ENCODE results near the gene STAU1.
"Not testable (repeated sequence)": the region's sequence is repeated elsewhere in the genome, so short reads cannot be mapped to it uniquely, and the experiment has no call there.

The STAU1 gene

DNA sequence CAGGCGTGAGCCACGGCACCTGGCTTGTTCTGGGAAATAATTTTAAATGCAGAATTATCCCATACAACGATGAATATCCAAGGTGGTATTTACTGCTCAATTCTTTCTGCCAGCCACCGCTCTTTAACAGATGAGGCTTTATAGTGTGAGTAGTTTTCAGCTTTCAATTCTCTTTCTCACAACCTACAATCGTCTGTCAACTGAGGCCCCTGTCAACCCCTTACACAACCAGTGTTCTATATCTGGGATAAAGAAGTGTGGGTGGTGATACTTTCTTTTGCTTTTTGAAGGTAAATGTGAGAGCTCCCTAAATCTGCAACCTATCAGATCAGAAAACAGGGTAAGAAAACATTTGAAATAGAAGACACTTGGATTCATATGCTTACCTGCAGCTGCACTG, 22.5 kb downstream of the STAU1 start:
- DNase-seq (ENCODE audit: low spot score), result no peak

DNA sequence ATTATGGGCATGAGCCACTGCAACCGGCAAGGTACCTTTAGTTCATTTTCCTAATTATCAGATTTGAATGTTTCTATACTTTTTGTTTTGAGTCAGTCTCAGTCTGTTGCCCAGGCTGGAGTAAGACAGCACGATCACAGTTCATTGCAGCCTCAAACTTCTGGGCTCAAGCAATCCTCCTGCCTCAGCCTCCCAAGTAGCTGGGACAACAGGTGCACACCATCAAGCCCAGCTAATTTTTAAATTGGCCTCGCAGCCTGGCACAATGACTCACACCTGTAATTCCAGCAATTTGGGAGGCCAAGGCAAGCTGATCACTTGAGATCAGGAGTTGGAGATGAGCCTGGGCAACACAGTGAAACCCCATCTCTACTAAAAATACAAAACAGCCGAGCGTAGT, 24.4 kb downstream of the STAU1 start:
- no peak for DNase-seq (ENCODE audit: low spot score)

GRCh38 chr20:49161428-49162152, 26.5 kb downstream of the STAU1 start:
- DNase-seq (ENCODE audit: low spot score), result no peak

DNA sequence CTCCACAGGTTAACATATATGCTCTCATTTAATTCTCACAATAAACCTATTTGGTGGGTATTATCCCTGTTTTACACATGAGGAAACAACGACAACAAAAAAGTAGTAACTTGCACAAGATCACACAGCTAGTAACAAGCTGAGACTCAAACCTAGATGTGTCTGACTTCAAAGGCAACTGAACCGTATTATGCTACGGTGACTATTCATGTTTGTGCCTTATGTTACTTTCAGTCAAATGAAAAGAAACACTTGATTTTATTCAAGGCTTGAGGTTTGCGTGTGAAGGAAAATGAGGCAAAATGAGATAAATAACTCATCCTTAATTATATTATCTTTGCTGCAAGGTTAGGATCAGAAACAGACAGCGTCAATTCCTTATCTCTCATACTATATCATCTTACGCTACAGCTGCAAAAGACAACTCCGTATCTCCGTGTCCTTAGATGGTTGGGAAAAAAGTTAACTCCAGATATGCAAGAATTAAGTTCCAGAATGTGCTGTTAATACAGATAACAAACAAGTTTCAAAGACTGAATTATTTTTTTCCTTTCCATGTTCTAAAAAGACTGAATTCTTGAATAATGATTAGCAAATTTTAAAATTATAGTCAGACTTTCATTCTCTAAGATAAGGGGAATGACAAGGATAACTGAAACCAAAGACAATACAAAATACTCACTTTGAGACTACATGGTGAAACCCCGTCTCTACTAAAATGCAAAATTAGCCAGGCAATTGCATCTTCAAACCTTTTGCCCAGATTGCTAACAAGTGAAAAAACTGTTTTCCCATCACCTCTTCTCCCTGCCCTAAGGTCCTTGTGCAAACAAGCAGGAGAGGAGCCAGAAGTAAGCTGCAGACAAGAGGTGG, 27.8 kb downstream of the STAU1 start:
- no peak for DNase-seq (ENCODE audit: low spot score)

DNA sequence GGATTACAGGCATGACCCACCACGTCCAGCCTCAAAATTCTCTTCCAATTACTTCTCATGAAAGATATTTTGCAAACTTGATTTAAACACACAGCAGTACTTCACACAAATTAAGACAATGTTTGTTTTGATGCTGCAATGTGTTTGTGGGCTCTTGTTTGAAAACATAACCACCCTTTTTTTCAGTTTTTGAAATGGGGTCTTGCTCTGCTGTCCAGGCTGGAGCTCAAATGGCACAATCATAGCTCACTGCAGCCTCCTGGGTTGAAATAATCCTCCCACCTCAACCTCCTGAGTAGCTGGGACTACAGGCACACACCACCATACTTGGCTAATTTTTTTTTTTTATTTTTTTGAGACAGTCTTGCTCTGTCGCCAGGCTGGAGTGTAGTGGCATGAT, 31.0 kb downstream of the STAU1 start:
- DNase-seq (ENCODE audit: low spot score), result no peak

DNA sequence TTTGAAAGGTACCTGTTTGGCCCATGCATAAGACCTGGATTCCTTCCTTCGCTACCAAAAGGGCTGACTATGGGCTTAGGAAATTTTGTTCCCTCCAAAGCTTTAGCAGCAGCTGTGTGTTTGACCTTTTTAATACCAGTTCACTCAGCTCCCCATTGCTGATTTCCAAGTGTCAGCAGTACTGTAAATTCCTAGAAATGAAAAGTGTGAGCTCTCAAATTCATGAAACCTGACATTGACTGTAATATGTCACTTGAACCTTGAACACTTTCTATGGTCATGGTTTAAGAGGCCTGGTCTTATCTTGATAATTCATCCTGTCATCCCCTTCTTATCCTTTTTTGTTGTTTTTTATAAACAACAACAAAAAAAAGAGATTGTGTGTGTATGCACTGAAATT, 31.7 kb downstream of the STAU1 start:
- DNase-seq (ENCODE audit: low spot score), result no peak

DNA sequence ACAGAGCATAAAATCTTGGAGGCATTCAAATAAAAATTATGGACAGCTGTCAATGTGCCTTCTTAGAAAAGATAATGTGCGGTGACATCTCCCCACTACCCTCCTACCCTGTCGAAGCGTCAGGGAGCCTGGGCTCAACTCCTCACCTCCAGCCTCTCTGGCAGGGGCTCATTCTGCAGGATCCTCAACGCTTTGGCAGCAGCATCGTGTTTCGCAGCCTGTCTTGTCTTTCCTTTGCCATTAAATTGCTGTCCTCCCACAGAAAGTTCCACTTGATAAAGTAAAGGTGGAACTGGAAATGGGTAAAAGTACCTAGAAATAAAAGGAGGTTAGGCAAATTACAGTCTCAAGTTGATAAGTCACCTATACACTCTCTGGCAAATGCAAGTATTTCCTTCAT, 36.7 kb downstream of the STAU1 start:
- no peak for DNase-seq (ENCODE audit: low spot score)

- DNase-seq (ENCODE audit: low spot score), result no peak
These were observed 38.7 kb downstream of the STAU1 start for GRCh38 chr20:49149281-49150045.

DNA sequence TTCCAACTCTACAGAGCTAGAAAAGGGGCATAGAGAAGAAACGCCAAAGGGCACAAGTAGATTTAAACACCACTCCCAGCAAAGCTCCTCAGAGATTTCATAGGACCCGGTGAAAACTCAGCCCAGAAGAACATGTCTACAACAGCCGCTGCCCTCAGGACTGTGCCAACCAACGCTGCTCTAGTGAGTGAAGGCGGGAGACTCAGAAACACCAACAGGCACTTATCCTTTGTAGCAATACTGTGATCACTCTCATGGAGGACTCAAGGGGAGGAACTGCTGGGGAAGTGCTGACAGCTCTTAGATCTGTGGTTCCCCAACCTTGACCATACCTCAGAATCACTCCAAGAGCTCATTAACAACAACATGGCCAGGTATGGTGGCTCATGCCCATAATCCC, 39.5 kb downstream of the STAU1 start:
- no peak for DNase-seq (ENCODE audit: low spot score)

DNA sequence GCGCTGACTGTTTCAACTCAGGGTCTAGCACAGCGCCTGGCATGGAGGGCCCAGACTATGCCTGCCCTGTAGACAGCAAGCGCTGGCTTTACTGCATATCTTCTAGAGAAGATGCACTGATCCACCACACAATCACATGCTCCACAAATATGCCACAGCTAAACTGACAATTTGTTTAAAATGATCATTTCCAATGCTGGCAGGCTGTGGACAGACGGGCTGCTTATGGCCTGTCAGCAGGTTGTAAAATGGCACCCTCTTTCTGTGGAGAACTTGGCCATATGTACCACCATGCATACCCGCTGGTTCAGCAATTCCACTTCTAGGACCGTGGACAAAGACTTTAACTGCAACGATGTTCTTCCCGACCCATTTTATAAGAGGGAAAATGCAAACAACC, 40.8 kb downstream of the STAU1 start:
- no peak for DNase-seq (ENCODE audit: low spot score)

DNA sequence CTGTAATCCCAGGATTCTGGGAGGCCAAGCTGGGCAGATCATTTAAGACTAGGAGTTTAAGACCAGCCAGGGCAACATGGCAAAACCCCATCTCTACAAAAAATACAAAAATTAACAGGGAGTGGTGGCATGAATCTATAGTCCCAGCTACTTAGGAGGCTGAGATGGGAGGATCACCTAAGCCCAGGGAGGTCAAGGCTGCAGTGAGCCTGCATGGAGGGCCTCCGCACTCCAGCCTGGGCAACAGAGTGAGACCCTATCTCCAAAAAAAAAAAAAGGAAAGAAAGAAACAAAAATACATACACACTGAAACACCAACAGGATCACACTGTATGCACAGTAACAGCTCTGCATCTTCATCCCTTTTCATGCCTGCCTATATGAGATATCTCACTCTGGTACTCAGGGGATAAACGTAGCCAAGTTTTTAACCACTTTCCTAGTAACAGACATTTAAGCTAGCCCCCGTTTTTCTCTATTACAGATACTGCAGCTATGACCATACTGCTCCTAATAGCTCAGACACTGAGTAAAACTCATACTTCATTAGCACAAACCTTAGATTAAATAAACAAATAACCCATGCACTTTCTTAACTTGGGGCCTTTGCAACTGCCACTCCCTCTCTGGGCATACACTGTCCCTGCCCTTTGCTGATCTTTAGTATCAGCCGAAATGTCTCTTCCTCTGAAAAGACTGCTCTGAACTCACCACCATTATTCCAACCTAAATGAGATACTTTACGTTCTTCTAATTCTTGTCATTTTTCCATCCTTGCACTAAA, 41.5 kb downstream of the STAU1 start:
- DNase-seq (ENCODE audit: low spot score), result no peak

DNA sequence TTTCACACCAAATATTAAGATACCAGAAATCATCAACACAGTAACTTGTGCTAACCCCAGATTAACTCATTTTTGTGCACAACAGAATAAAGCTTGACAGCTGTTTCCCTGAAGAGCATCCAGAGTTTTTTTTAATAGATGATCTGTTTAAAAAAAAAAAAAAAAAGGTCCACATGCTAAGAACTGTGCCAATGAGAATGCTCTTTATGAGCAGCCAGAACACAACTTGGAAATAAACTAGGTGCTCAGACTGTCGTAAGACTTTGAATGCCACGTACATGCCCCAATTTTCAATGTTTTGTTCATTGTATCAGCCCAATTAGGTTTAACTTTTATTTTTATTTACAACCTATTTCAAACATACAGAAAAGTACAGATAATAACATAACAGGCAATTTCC, 47.3 kb downstream of the STAU1 start:
- DNase-seq (ENCODE audit: low spot score), result no peak

DNA sequence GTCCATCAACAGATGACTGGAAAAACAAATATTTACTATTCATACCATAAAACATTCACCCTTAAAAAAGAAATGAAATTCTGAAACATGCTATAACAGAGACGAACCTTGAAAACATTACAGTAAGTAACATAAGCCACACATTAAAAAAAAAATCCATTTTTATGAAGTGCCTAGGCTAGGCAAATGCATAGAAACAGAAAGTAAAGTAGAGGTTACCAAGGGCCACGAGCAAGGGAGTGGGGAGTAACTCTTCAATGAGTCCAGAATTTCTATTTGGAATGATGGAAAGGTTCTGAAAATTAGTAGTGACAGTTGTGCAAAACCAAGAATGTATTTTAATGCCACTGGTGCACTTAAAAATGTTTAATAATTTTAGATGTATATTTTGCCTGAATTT, 47.7 kb downstream of the STAU1 start:
- no peak for DNase-seq (ENCODE audit: low spot score)

DNA sequence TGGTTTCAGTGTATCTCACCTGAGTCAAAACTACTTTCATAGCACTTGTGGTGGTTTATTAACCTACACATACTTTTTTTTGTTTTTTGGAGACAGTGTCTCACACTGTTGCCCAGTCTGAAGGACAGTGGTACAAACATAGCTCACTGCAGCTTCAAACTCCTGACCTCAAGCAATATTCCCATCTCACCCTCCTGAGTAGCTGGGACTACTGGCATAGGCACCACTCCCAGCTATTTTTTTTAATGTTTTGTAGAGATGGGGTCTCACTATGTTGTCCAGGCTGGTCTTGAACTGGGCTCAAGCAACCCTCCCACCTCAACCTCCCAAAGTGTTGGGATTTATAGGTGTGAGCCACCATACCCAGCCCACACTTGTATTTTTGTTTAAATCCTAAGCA, 49.7 kb downstream of the STAU1 start:
- no peak for DNase-seq (ENCODE audit: low spot score)

- no peak for DNase-seq (ENCODE audit: low spot score)
These were observed 51.1 kb downstream of the STAU1 start for GRCh38 chr20:49136817-49137571.

DNA sequence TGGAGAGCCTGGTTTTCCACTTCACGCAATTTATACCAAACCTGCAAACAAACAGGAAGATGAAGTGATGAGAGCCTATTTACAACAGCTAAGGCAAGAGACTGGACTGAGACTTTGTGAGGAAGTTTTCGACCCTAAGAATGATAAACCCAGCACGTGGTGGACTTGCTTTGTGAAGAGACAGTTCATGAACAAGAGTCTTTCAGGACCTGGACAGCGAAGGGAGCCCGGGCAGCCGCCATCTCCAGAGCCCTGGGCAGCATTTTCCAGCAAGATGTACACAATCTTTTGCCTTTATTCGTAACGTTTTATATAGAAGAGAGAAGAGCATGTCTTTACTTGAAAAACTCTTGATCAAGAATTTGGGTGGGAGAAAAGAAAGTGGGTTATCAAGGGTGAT, 53.3 kb downstream of the STAU1 start:
- not testable (repeated sequence) for DNase-seq (ENCODE audit: low spot score)

- no peak for DNase-seq (ENCODE audit: low spot score)
These were observed 54.6 kb downstream of the STAU1 start for GRCh38 chr20:49133571-49133970.

GRCh38 chr20:49132995-49133478, 55.1 kb downstream of the STAU1 start:
- peak; percentile 72 for DNase-seq (ENCODE audit: low spot score)

GRCh38 chr20:49123982-49124381, 64.2 kb downstream of the STAU1 start:
- DNase-seq (ENCODE audit: low spot score), result no peak

DNA sequence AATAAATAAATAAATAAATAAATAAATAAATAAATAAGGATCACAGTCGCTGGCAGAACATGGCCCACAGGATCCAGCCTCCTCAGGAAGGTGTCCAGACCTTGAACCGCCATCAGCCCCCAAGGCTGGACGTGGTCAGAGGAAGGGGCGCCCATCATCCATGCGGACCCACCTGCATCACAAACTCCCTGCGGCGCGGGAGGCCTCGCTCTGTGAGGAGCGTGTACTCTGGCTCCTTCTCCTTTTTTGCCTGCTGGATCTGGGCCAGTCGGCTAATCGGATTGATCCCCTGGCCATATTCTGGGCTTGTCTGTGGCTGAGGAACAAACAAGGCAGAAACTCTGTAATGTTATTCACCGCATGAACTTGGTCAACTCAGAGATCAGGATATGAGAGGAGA, 65.2 kb downstream of the STAU1 start:
- no peak for DNase-seq (ENCODE audit: low spot score)

- DNase-seq (ENCODE audit: low spot score), result no peak
These were observed 68.1 kb downstream of the STAU1 start for GRCh38 chr20:49119988-49120387.

Measured in COLO829 (cell line).